HG03025 (cell line): Measurements from ENCODE around the gene SMCHD1.
"Not testable (repeated sequence)": the region's sequence is repeated elsewhere in the genome, so short reads cannot be mapped to it uniquely, and the experiment has no call there.

Source experiments
- ATAC-seq: cut with Tn5 transposase; IDR thresholded peaks from one replicate; pipeline ENCODE4 v1.9.1; 2021; ENCODE audit warnings: mild to moderate bottlenecking, moderate library complexity; ENCODE audit not compliant: unreplicated experiment, low FRiP score

SMCHD1 gene

DNA sequence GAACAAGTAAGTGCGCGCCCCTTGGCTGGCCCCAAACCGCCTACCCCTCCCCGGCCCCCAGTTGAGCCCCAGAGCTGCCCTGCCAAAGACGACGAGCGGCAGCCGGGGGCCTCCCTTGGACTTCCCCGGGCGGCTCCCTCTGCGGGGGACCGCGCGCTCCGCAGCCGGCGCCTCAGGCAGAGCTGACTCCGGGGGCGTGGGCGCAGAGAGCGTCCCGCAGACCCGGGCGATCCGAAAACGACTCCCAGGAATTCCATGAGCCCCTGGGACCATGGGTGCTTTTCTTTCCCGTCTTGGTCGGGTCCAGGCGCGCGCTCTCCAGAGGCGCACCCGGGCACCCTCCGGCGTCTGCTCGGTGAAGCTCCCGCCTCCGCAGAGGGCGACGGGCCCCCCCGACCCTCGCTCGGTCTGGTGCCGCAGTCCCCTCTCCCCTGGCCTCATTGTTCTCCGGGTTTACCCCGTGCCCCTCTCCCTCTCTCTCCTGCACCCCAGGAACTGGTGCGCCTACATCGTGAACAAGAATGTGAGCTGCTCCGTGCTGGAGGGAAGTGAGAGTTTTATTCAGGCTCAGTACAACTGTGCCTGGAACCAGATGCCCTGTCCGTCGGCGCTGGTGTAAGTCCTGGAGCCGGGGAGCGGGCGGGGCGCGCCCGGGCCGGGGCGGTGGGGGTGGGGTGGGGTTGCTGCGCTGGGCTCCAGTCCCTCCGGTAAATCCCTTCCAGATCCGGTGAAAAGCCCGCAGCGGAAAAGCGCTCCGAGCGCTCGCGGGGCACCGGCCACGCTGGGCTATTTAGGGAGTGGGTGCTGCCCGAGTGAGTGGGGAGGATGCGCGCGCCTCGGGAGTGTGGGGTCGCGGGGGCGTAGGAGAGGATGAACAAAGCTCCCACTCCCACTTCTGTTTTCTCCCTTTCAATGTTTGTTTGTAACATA is 192.1 kb downstream of the SMCHD1 start:
- no peak for ATAC-seq

DNA sequence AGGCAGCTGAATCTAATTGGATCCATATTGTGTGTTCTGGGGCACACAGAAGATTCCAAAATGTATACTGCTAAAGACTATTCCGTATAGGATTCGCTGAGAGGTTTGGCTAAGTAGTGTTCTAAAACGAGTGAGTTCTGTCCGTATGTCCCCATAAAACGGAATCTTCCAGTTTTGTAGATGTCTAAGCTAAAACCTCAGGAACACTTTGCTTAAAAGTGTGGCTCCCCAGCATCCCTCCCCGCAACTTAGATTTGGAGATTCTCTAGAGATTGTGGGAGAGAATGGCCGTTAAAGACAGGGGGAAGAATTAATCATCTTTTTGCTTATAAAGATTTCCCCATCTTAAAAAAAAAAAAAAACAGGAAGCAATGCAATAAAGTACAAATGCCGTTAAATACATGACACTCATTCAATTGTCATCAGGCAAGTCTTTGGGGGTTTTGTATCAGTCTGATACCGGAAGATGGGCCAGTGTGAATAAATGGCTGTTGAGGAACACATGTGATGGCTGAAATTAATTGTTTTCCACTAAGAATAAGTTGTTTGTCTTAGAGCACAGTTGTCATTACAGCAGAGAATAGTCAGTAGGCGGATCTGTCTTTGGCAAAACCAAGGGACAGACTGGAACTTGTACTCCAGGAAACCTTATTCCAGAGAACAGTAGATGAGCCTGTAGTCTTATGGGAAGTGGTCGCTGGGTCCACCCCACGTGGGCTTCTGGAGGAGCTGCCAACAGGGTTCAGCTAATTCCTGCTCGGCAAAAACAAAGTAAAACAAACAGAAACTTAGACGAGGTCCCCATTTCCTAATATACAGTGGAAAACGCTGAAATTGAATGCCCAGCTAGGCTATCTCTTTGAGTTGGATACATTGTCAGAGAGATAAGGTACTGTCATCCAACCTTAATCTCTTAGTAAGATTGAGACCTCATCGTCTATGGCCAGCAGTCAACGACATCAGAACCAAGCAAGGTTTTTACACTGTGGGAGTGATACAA is 193.0 kb downstream of the SMCHD1 start:
- ATAC-seq = no peak

- no peak for ATAC-seq
Observed at GRCh38 chr18:2850816-2851215, 195.3 kb downstream of the SMCHD1 start.

DNA sequence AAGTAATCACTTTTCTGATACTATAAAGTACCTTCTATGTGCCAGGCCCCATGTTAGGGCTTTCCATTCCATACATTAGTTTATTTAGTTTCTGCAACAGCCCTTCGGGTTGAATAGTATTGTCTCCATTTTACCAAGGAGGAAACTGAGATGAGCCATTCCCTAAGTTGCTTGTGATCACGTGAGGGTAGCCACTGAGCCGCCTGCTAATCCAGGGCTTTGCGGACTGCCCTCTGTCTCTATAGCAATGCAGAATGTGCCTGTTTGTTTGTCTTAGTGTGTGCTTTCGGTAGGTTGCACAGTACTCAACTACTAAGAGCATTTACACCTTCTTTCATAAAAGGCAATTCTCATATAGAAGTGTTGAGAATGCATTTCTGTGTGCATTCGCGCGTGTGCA is 196.2 kb downstream of the SMCHD1 start:
- no peak for ATAC-seq

- not testable (repeated sequence) for ATAC-seq
Observed at GRCh38 chr18:2852460-2852859, 196.9 kb downstream of the SMCHD1 start.

- no peak for ATAC-seq
Observed at GRCh38 chr18:2853173-2853925, 197.8 kb downstream of the SMCHD1 start.

GRCh38 chr18:2853926-2854664 is 198.6 kb downstream of the SMCHD1 start:
- no peak for ATAC-seq
